ENCODE measurements around the gene ZNF519. TPM values are rescaled to one million over a fixed set of nuclear protein-coding genes. Genes with fewer than 3 reads are reported as not detected.
"Not testable (repeated sequence)": the region's sequence is repeated elsewhere in the genome, so short reads cannot be mapped to it uniquely, and the experiment has no call there.

The ZNF519 gene
- total and polyA plus RNA-seq, 7 donors, result under 0.01 to 46.0 (median 15.7) TPM; not detected in 1

GRCh38 chr18:14145581-14146338, 13.5 kb upstream of the ZNF519 start:
- H3K4me1 ChIP-seq; H3K27me3 ChIP-seq; DNase-seq; H3K4me3 ChIP-seq; H3K9me3 ChIP-seq; intact Hi-C loops (cut with DNase I); H3K27ac ChIP-seq; H3K36me3 ChIP-seq: not testable (repeated sequence)
- WGBS, 2 donors, result 82 to 83% methylated on average over 18 to 19 of the region's 19 CpGs

GRCh38 chr18:14145021-14145420, 12.8 kb upstream of the ZNF519 start:
- H3K27me3 ChIP-seq; intact Hi-C loops (cut with DNase I); H3K4me3 ChIP-seq; H3K27ac ChIP-seq; H3K9me3 ChIP-seq; DNase-seq; H3K36me3 ChIP-seq; H3K4me1 ChIP-seq: not testable (repeated sequence)
- 87% methylated on average over 6 of the region's 6 CpGs for WGBS, 2 donors

GRCh38 chr18:14144628-14144895, 12.3 kb upstream of the ZNF519 start:
- intact Hi-C loops (cut with DNase I), result no loop called here
- Histone ChIP-seq H3K27ac (no peak overlapping the region), H3K9me3 (no peaks in the 10 kb centered on the region), H3K36me3 (no peaks in the 10 kb centered on the region), H3K27me3 (no peaks in the 10 kb centered on the region), H3K4me3 (no peak overlapping the region), H3K4me1 (no peaks in the 10 kb centered on the region)
- DNase-seq, result no peak
- TF ChIP-seq EP300 (IDR thresholded peaks at IDR 0.05) (no peak), POLR2AphosphoS5 (IDR thresholded peaks at IDR 0.05) (no peak), POLR2A (IDR thresholded peaks at IDR 0.05) (no peak), CTCF (IDR thresholded peaks at IDR 0.05) (no peak)
- 87% methylated on average over 6 of the region's 6 CpGs for WGBS, 2 donors

DNA sequence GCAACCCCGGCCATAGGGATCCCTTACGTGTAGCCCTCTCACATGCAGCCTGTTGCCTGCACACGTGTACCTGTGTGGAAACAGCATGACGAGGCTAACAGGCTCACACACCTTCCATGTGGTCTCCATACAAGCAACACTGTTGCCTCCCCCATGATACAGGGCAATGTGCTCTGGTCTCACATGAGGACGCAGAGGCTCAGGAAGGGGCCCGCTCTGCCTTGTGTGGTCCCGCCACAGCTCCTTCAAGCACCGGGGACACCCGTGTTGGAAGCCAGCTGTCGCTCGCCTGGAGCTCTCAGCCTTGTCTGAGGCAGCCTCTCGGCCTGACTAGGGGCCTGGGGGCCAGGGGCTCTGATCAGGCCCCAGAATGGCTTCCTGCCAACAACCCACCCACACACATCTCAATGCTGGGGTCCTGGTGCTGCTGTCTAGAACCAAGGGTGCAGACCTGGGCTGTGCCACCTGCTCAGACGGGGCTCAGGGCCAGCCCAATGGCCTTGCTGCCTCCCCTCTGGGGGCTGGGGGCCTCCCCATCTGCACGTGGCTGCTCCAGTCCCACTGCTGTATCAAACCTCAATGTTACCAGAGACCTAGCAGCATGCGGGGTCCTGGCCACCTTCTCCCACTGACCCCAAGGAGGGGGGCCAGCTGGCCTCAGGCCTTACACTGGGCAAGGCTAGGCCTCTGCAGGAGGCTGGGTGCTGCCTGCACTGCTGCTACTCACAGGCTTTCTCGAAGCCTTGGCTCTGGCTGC, 11.8 kb upstream of the ZNF519 start:
- H3K4me3 ChIP-seq; H3K27me3 ChIP-seq; DNase-seq; H3K36me3 ChIP-seq; H3K9me3 ChIP-seq; intact Hi-C loops (cut with DNase I); H3K27ac ChIP-seq; H3K4me1 ChIP-seq: not testable (repeated sequence)
- 76 to 84% methylated on average over 15 to 16 of the region's 16 CpGs for WGBS, 2 donors

GRCh38 chr18:14143396-14143795, 11.2 kb upstream of the ZNF519 start:
- H3K27ac ChIP-seq; H3K4me3 ChIP-seq; intact Hi-C loops (cut with DNase I); H3K9me3 ChIP-seq; H3K4me1 ChIP-seq; DNase-seq; H3K36me3 ChIP-seq; H3K27me3 ChIP-seq: not testable (repeated sequence)
- WGBS, 2 donors, result 90% methylated on average over 15 of the region's 17 CpGs

DNA sequence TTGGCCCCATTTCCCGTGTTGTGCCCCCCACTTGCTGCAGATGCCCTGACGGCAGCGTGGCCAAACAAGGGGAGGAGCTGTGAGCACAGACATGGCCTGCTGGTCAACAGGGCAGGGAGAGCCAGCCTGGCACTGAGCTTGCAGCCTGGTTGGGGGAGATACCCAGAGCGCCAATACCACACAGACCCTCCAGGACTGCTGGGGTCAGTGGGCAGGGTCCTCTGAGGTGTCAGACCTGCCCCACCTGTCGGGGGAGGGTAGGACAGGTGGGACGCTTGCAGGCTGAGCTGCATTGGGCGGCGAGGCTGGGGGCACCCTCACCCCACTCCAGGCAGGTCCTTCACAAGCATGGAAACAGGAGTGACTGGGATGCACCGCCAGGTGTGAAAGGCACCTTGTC, 9.9 kb upstream of the ZNF519 start:
- intact Hi-C loops (cut with DNase I), result not testable (repeated sequence)

DNA sequence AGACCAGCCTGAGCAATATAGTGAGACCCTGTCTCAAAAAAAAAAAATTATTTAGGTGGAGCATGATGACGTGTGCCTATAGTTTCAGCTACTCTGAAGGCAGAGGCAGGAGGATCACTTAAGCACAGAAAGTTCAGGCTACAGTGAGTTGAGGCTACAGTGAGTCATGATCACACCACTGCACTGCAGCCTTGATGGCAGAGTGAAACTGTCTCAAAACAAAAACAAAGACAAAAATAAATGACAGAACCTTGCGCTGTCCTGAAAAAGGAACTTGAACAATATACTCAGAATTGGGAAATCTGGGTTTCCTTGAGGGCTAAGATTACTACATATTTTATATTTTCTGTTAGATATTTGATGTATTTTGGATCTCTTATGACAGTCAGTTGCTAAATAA, 7.3 kb upstream of the ZNF519 start:
- H3K4me3 ChIP-seq; H3K36me3 ChIP-seq; intact Hi-C loops (cut with DNase I); H3K27me3 ChIP-seq; H3K9me3 ChIP-seq; DNase-seq; H3K4me1 ChIP-seq; H3K27ac ChIP-seq: not testable (repeated sequence)
- 77 to 88% methylated on average over 2 of the region's 2 CpGs for WGBS, 2 donors

More for the DNA sequence above, 9.9 kb upstream of the ZNF519 start:
- not testable (repeated sequence) for H3K27me3 ChIP-seq, H3K4me3 ChIP-seq, H3K4me1 ChIP-seq, H3K9me3 ChIP-seq, DNase-seq, H3K27ac ChIP-seq, H3K36me3 ChIP-seq
- 82 to 92% methylated on average over 9 of the region's 9 CpGs for WGBS, 2 donors

- intact Hi-C loops (cut with DNase I); H3K36me3 ChIP-seq; H3K9me3 ChIP-seq; H3K27ac ChIP-seq; H3K4me1 ChIP-seq; DNase-seq; H3K4me3 ChIP-seq; H3K27me3 ChIP-seq: not testable (repeated sequence)
- 80 to 82% methylated on average over 4 of the region's 4 CpGs for WGBS, 2 donors
Observed at GRCh38 chr18:14137971-14138370, 5.7 kb upstream of the ZNF519 start.

DNA sequence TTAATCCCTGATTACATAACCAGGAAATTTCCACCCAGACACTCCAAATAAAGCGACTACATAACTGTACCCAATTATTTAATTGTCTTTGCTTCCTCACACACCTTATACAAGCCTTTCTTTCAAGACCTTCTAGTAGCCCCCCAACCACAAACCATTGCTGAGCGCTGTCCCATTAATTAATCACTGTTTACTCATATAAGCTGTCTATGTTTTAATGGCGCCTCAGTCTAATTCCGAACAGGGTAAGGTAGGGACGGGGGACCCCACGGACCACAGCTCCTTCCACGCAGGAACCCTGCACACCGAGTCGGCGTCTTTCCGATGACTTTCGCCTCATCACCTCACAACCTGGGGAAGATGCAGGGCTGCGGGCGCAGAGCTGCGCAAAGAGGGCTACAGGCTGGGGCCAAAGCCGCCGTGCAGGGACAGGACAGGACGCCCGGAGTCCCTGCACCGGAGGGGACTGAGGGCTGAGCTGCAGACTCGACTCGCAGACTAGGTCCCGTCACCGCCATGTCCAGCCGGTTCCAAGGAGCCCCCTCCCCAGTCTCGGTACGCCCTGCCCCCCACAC, 452 bp downstream of the ZNF519 start:
- 1% methylated on average over 22 to 23 of the region's 27 CpGs for WGBS, 2 donors
- intact Hi-C loops (cut with DNase I); H3K9me3 ChIP-seq; H3K27me3 ChIP-seq; DNase-seq; H3K36me3 ChIP-seq: not testable (repeated sequence)
- H3K27ac ChIP-seq, result peak overlapping the region; percentile 67 to 83 (median 76)
- H3K4me1 ChIP-seq, result peaks cover 0 to 12% (median 3%) of the 10 kb centered on the region in 4 donors
- peak overlapping the region; percentile 58 to 69 (median 62) for H3K4me3 ChIP-seq

Measured in sigmoid colon (tissue), 7 donors.